HG03378 (cell line): ENCODE results near the gene MRGPRG.

Experiments
- ATAC-seq: cut with Tn5 transposase; IDR thresholded peaks from one replicate; pipeline ENCODE4 v1.9.1; 2021; ENCODE audit warnings: mild to moderate bottlenecking, moderate library complexity; ENCODE audit not compliant: unreplicated experiment

Gene MRGPRG

GRCh38 chr11:3195251-3196160, 23.1 kb downstream of the MRGPRG start:
- ATAC-seq: no peak

- no peak for ATAC-seq
These were observed 24.4 kb downstream of the MRGPRG start for GRCh38 chr11:3194016-3194816.

GRCh38 chr11:3193373-3194015, 25.1 kb downstream of the MRGPRG start:
- no peak for ATAC-seq

GRCh38 chr11:3192511-3193372, 25.9 kb downstream of the MRGPRG start:
- ATAC-seq: no peak

GRCh38 chr11:3191586-3192324, 26.9 kb downstream of the MRGPRG start:
- no peak for ATAC-seq

- no peak for ATAC-seq
These were observed 28.0 kb downstream of the MRGPRG start for GRCh38 chr11:3190600-3190999.

GRCh38 chr11:3189886-3190583, 28.6 kb downstream of the MRGPRG start:
- no peak for ATAC-seq

- no peak for ATAC-seq
These were observed 29.3 kb downstream of the MRGPRG start for GRCh38 chr11:3189196-3189843.

GRCh38 chr11:3188496-3189195, 30.0 kb downstream of the MRGPRG start:
- no peak for ATAC-seq

GRCh38 chr11:3186166-3186953, 32.3 kb downstream of the MRGPRG start:
- no peak for ATAC-seq

- ATAC-seq: no peak
These were observed 33.8 kb downstream of the MRGPRG start for GRCh38 chr11:3184732-3185347.

- no peak for ATAC-seq
These were observed 35.1 kb downstream of the MRGPRG start for GRCh38 chr11:3183523-3183922.

GRCh38 chr11:3182462-3182852, 36.2 kb downstream of the MRGPRG start:
- no peak for ATAC-seq

- ATAC-seq: no peak
These were observed 36.7 kb downstream of the MRGPRG start for GRCh38 chr11:3181725-3182461.

- ATAC-seq: no peak
These were observed 37.7 kb downstream of the MRGPRG start for GRCh38 chr11:3180869-3181268.

GRCh38 chr11:3178349-3178748, 40.3 kb downstream of the MRGPRG start:
- ATAC-seq: no peak
